Right lobe of liver (tissue), 4 donors: ENCODE results near the gene CDCP2.

ENCODE experiments used
- CTCF ChIP-seq, 4 donors: fragments of 200-600 bp in 3 of 4; fragments of 450-650 bp in 1 of 4; IDR thresholded peaks; one replicate each; pipeline versions ENCODE4 v1.5.1 to v1.8.0; 2016 to 2022; ENCODE audit warnings: antibody characterized with exemption in 4 of 4, mild to moderate bottlenecking in 2 of 4
- POLR2A ChIP-seq: fragments of 450-650 bp; IDR thresholded peaks from one replicate; pipeline ENCODE4 v1.6.1; 2017; ENCODE audit warnings: antibody characterized with exemption, mild to moderate bottlenecking
- donor health status: DM: no; HTN: no; CAD: no.
- donor health status: DM: no; HTN: no; CAD: no.
- donor health status: DM: no; HTN: yes; CAD: no.

- no peak for TF ChIP-seq POLR2A
- TF ChIP-seq CTCF (IDR thresholded peaks at IDR 0.05), result no peak
Measured at GRCh38 chr1:54122135-54122751, 30.6 kb downstream of the CDCP2 start.
